PFSK-1 (cell line): ENCODE measurements around the gene EMILIN1.

Experiments
- FOXP2 ChIP-seq: optimal IDR thresholded peaks from 2 replicates; pipeline ENCODE3; 2011; ENCODE audit warnings: borderline replicate concordance, control low read depth, inconsistent platforms; ENCODE audit not compliant: insufficient read depth; ENCODE audit errors: extremely low read length, extremely low read depth
- POLR2AphosphoS5 ChIP-seq: IDR thresholded peaks from 2 replicates; pipeline ENCODE4 v1.6.1; 2012; ENCODE audit warnings: low read depth, mild to moderate bottlenecking, control low read depth, low read length, moderate library complexity
- REST ChIP-seq, 2 experiments: IDR thresholded peaks; 2 replicates each; pipeline versions ENCODE4 v1.6.1 to v1.8.0; 2011 to 2012; ENCODE audit warnings: low read depth in 2 of 2, low read length in 2 of 2, control low read depth in 1 of 2, inconsistent platforms in 1 of 2, mild to moderate bottlenecking in 1 of 2, moderate library complexity in 1 of 2; ENCODE audit not compliant: insufficient read depth in 1 of 2
- SIN3A ChIP-seq: IDR thresholded peaks from 2 replicates; pipeline ENCODE4 v1.6.1; 2012; ENCODE audit warnings: mild to moderate bottlenecking, low read length, moderate library complexity, borderline replicate concordance; ENCODE audit not compliant: insufficient read depth
- TAF1 ChIP-seq: IDR thresholded peaks from 2 replicates; pipeline ENCODE4 v1.6.1; 2012; ENCODE audit warnings: low read length, control low read depth, borderline replicate concordance; ENCODE audit not compliant: insufficient read depth

EMILIN1 gene

GRCh38 chr2:27128668-27129571, 50.5 kb downstream of the EMILIN1 start:
- TF ChIP-seq REST (IDR thresholded peaks at IDR 0.05; ENCODE audit: insufficient read depth in 1 of 2, low read depth in 2 of 2, low read length in 2 of 2) (no peak), SIN3A (no peak), TAF1 (no peak), FOXP2 (no peak), POLR2AphosphoS5 (no peak; the same call in none of the 2 replicates)

GRCh38 chr2:27130396-27130795, 52.0 kb downstream of the EMILIN1 start:
- TF ChIP-seq REST (IDR thresholded peaks at IDR 0.05; ENCODE audit: insufficient read depth in 1 of 2, low read depth in 2 of 2, low read length in 2 of 2) (no peak), POLR2AphosphoS5 (no peak; the same call in 1 of the 2 replicates)

- TF ChIP-seq REST (IDR thresholded peaks at IDR 0.05; ENCODE audit: insufficient read depth in 1 of 2, low read depth in 2 of 2, low read length in 2 of 2) (no peak), TAF1 (no peak), SIN3A (no peak), POLR2AphosphoS5 (no peak), FOXP2 (no peak)
Observed at GRCh38 chr2:27131429-27131828, 53.0 kb downstream of the EMILIN1 start.

- TF ChIP-seq POLR2AphosphoS5 = no peak
- no peak for TF ChIP-seq REST (IDR thresholded peaks at IDR 0.05; ENCODE audit: insufficient read depth in 1 of 2, low read depth in 2 of 2, low read length in 2 of 2)
- no peak for TF ChIP-seq FOXP2
- no peak for TF ChIP-seq SIN3A
- TF ChIP-seq TAF1 = no peak
Observed at GRCh38 chr2:27133195-27133875, 54.9 kb downstream of the EMILIN1 start.
